ENCODE measurements around the gene KCNA10.

The KCNA10 gene

DNA sequence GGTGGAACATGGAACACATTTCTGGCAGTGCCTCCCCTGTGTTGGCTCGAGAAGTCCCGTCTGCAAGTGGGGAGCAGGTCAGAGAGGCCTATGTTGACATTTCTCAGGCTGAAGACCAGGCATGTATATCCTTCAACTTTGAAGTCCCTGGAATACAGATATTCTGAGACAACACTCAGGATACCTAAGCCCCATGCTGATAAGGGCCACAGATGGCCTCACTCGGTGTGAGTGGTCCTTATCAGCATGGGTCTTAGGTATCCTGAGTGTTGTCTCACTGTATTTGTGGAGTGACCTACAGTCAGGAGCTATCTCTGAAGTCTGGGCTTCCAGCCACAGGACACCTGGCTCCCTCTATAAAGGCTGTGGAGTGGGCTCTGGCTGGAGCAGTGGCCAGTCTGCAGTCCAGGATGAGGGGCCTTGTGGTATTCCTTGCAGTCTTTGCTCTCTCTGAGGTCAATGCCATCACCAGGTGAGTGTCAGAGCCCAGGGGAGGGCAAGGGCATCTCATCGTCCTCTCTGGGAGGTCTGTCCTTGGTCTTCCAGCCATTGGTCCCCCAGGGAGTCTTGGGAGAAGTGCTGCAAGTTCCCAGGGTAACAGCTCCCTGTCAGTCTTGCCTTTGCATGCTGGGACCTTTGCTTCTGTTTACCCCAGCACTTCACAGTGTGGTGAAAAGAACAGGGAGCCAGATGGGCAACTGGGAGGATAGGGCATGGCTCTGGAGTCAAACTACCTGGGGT, 38.4 kb downstream of the KCNA10 start:
- H3K4me1 Mint-ChIP-seq, result peaks cover 15% of the 10 kb centered on the region
- no peak for ATAC-seq

DNA sequence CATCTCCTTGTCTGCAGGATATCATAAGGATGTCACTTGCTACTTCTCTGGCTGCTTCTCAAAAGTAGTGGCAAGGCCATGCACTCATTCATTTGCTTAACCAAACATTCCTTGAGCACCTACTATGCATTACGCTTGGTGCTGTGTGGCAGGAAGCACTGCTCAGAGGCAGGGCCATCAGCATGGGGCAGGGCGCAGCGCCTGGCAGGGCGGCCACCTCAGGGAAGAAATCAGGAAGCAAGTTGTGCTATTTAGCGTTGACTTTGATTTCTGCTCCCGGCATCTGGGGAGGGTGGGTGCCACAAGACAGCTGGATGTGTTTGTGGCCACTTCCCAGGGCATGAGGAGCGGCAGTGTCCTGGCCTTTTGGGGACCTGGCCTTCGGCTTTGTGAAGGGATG, 40.1 kb downstream of the KCNA10 start:
- H3K27ac Mint-ChIP-seq, result no peak overlapping the region
- H3K4me1 Mint-ChIP-seq, result peaks cover 14% of the 10 kb centered on the region
- no peaks in the 10 kb centered on the region for H3K9me3 Mint-ChIP-seq
- DNase-seq (ENCODE audit: low spot score in 2 of 2) (no peak), ATAC-seq (no peak)
- H3K36me3 Mint-ChIP-seq, result no peaks in the 10 kb centered on the region
- H3K4me3 Mint-ChIP-seq, result no peak overlapping the region

More for the DNA sequence above, 38.4 kb downstream of the KCNA10 start:
- no peak for DNase-seq (ENCODE audit: low spot score in 2 of 2)
- H3K36me3 Mint-ChIP-seq, result no peaks in the 10 kb centered on the region
- no peak overlapping the region for H3K27ac Mint-ChIP-seq
- H3K9me3 Mint-ChIP-seq, result no peaks in the 10 kb centered on the region
- no peak overlapping the region for H3K4me3 Mint-ChIP-seq

DNA sequence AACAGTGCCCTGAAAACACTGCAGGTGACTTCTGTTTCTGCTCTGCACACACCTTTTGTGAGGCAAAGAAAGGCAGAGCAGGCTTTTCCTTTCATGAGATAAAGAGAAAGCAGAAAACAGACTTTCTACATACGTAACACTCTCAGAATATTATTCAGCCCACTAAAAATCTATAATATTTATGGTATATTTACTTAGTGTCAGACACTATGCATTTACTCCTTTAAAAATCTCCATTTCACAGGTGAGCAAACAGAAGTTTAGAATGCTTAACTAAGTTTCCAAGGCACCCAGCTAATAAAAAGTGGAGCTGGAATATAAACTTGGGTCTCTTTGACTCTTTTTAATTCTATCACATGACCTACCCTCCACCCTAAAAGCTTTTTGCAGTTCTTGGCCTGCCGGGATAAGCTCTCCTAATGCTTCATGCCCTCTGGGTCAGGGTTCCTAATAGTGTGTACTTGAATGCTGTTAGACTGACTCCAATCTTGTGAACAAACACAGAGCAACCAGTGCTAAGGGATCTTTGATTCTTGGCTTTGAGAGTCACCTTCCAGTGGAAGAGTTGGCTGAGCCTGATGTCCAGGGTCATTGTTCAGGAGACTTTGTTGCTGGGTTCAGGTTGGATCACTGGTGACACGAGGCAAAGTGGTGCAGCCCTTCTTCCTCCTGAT, 40.9 kb downstream of the KCNA10 start:
- Mint-ChIP-seq H3K27ac (no peak overlapping the region), H3K4me3 (no peak overlapping the region)

DNA sequence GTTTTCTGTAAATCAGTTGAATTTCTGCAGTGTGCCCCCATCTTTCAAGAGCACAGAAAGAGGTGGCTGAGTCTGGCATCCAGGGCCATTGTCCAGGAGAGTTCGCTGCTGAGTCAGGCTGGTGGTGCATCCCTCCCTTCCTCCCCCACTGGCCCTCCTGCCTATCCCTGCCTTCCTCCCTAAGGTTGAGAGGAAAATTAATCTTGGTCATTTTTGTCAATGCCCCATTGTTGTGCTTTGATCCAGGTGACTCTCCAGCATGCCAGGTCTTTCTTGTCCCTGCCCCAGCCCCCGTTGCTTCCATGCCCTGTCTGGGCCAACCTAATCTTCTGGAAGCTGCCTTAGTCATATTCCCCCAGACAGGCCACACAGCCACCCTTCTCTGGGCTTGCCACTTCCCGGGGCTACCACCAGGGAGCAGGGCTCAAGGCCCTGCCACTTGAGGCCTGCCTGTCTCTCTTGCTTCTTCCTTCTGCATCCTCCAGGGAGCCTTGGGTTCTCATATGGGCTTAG, 41.5 kb downstream of the KCNA10 start:
- Mint-ChIP-seq H3K4me1 (peaks cover 5% of the 10 kb centered on the region), H3K36me3 (no peaks in the 10 kb centered on the region), H3K27ac (no peak overlapping the region), H3K9me3 (no peaks in the 10 kb centered on the region), H3K4me3 (no peak overlapping the region)
- ATAC-seq (peak; percentile 27), DNase-seq (ENCODE audit: low spot score in 2 of 2) (no peak)

More for the DNA sequence above, 40.9 kb downstream of the KCNA10 start:
- H3K36me3 Mint-ChIP-seq, result no peaks in the 10 kb centered on the region
- peaks cover 7% of the 10 kb centered on the region for H3K4me1 Mint-ChIP-seq
- DNase-seq (ENCODE audit: low spot score in 2 of 2) (no peak), ATAC-seq (no peak)
- H3K9me3 Mint-ChIP-seq, result no peaks in the 10 kb centered on the region

DNA sequence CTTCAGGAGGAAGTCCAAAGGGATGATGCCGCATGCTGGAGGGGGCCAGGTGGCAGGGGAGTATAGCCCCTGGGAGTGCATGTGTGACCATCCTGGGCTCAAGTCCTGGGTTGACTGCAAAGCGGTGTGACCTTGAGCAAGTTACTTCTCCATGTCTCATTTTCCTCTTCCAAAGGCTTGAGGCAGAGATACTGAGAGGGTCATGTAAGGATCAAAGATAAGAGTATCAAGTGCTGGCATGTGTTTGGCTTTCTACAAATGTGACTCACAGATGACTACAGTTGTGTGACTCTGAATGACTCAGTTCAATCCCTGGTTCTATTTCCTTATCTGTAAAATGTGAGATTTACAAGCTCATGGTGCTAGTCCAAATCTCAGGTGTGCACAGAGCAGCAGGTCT, 41.9 kb downstream of the KCNA10 start:
- H3K27ac Mint-ChIP-seq, result no peak overlapping the region
- DNase-seq (ENCODE audit: low spot score in 2 of 2) (no peak), ATAC-seq (peak; percentile 77)
- H3K4me1 Mint-ChIP-seq, result peaks cover 5% of the 10 kb centered on the region
- H3K9me3 Mint-ChIP-seq, result no peaks in the 10 kb centered on the region
- H3K36me3 Mint-ChIP-seq, result no peaks in the 10 kb centered on the region
- no peak overlapping the region for H3K4me3 Mint-ChIP-seq

DNA sequence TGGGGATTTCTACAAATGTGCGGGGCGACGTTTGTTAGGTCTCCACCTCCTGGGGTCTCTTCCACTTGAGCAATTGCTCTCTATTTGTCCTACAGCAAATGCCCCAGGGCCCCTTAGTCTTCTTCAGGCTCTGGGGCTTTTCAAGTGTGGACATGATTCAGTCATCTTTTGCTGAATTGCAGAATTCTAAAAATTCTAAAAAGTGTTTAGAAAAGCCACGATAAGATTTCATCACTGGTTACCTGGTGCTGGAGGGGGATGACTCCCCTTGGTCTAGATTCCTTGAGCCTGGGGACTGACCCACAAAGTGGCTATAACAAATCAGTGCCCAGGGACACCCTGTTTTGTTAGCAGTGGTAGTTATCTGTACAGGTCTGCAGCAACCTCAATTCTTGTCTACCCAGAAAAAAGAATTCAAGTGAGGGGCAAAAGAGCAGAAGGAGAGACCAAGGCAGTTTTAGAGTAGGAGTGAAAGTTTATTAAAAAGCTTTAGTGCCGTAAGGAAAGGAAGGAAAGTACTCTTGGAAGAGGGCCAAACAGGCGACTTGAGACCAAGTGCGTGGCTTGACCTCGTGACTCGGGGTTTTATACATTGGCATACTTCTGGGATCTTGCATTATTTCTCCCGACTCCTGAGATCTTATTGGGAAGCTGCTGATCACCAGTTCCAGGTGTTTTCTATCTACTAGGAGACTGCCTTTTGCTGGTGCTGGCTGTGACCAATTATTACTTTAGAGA, 42.8 kb downstream of the KCNA10 start:
- Mint-ChIP-seq H3K27ac (no peak overlapping the region), H3K4me3 (no peak overlapping the region), H3K36me3 (no peaks in the 10 kb centered on the region), H3K9me3 (no peaks in the 10 kb centered on the region), H3K4me1 (peaks cover 5% of the 10 kb centered on the region)
- ATAC-seq (no peak), DNase-seq (ENCODE audit: low spot score in 2 of 2) (no peak)

DNA sequence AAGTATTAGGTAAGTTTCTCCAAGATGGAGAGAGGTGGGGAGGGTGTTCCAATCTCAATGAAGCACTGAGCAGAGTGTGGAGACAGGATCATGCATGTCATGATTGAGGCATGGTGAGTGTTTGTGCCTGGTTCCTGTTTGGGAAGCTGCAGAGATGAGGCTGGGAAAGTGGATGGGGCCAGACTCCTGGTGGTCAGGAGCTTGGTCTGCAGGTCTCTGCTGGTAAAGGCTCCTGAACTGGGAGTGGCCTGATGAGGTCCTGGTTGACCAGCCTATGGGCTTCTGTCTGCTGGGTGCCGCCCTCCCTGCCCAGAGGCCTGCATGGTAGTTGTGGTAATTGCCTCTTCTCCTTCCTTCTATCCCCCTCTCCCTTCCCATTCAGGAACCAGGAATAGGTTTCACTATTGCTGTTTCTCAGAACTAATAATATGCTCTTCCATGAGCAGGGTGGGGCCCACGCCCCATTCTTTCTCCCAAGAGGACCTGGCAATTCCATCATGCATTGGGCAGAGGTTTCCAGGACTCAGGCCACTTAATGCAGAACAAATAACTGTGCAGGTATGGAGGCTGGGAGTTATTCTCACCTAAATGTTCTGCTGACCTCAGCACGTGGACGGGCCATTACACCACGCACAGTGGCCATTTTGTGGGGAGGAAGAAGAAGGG, 43.5 kb downstream of the KCNA10 start:
- Mint-ChIP-seq H3K36me3 (no peaks in the 10 kb centered on the region), H3K9me3 (no peaks in the 10 kb centered on the region), H3K27ac (no peak overlapping the region)

DNA sequence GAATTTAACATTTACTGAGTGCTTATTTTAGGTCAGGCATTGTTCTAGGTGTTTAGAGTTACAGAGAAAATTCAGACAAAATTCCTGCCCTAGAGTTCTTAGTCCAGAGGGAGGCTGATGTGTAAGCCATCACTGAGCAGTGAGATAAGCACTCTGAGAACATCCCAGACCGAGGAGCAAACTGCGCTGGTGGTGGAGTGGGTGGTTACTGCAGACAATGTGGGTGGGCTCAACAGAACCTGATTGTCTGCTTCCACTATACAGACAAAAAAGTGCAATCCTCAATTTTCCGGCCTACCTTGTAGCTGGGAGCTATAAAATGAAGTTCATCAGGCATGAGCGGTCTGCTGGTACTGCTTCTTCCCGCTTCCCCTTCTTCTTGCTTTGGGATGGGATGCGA, 44.5 kb downstream of the KCNA10 start:
- Mint-ChIP-seq H3K9me3 (no peaks in the 10 kb centered on the region), H3K4me3 (no peak overlapping the region), H3K4me1 (peaks cover 5% of the 10 kb centered on the region), H3K27ac (no peak overlapping the region), H3K36me3 (no peaks in the 10 kb centered on the region)
- DNase-seq (ENCODE audit: low spot score in 2 of 2) (no peak), ATAC-seq (no peak)

More for the DNA sequence above, 43.5 kb downstream of the KCNA10 start:
- Mint-ChIP-seq H3K4me1 (peaks cover 5% of the 10 kb centered on the region), H3K4me3 (no peak overlapping the region)
- no peak for DNase-seq (ENCODE audit: low spot score in 2 of 2)
- ATAC-seq, result no peak

DNA sequence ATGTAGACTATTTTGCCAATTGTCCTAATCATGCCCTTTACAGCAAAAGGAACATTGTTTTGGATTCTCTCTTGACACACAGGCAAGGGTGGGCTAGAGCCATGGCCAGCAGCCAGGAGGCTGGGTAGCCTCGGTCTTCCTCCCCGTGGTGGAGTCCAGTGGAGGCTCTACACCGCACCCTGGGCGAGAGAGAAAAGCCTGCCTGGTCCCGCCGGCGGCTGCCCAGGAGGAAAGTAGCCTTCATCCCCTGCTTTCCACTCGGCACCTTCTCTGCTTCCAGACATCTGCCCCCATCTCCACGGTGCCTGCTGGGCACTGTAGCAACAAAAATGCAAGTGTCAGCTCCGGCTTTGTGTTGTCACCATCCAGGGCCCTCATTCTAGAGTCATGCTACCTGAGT, 46.4 kb downstream of the KCNA10 start:
- H3K4me1 Mint-ChIP-seq, result peaks cover 5% of the 10 kb centered on the region
- no peak overlapping the region for H3K4me3 Mint-ChIP-seq
- ATAC-seq (no peak), DNase-seq (ENCODE audit: low spot score in 2 of 2) (no peak)
- no peak overlapping the region for H3K27ac Mint-ChIP-seq
- H3K9me3 Mint-ChIP-seq, result no peaks in the 10 kb centered on the region
- H3K36me3 Mint-ChIP-seq, result no peaks in the 10 kb centered on the region

DNA sequence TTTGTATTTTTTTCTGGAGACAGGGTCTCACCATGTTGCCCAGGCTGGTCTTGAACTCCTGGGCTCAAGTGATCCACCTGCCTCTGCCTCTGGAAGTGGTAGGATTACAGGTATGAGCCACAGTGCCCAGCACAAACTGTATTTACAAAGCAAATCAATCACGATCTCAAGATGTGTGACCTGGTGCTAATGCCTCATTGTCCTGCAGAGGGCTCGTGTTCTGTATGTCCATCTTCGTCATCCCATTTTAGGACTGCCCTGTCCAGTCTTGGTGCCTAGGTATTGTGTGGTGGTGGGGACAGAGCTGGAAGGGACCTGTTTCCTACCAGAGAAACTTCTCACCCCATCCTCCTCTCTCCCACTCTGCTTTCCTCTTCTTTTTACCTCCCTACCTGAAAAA, 47.8 kb downstream of the KCNA10 start:
- no peak overlapping the region for H3K27ac Mint-ChIP-seq
- H3K4me3 Mint-ChIP-seq, result no peak overlapping the region
- H3K9me3 Mint-ChIP-seq, result no peaks in the 10 kb centered on the region

More for the DNA sequence above, 47.8 kb downstream of the KCNA10 start:
- no peak for ATAC-seq
- Mint-ChIP-seq H3K4me1 (no peaks in the 10 kb centered on the region), H3K36me3 (no peaks in the 10 kb centered on the region)
- DNase-seq (ENCODE audit: low spot score in 2 of 2), result no peak

All from stimulated activated effector memory CD8-positive, alpha-beta T cell treated with anti-CD3 and anti-CD28 coated beads, Interleukin-12 subunit alpha, Interleukin-12 subunit beta, amount 100 ng/mL, for 72 hours (primary cell).